ENCODE results near the gene ADAMTSL5. TPM values are rescaled to one million over a fixed set of nuclear protein-coding genes. Genes with fewer than 3 reads are reported as not detected.
"Not testable (repeated sequence)": the region's sequence is repeated elsewhere in the genome, so short reads cannot be mapped to it uniquely, and the experiment has no call there.

The ADAMTSL5 gene
- total RNA-seq, 3 donors from 2014 or later: 5.8 to 9.7 (median 6.8) TPM

GRCh38 chr19:1524972-1525325 is 12.1 kb upstream of the ADAMTSL5 start:
- no peaks in the 10 kb centered on the region for H3K9me3 Mint-ChIP-seq
- peaks cover 7% of the 10 kb centered on the region for H3K4me1 Mint-ChIP-seq (ENCODE audit: low read depth)
- peaks cover 41% of the 10 kb centered on the region for H3K27me3 Mint-ChIP-seq (ENCODE audit: low read depth)
- no peak overlapping the region for H3K4me3 Mint-ChIP-seq
- H3K36me3 Mint-ChIP-seq (ENCODE audit: insufficient read depth): no peaks in the 10 kb centered on the region
- DNase-seq: no peak
- no peak for ATAC-seq

- H3K4me3 Mint-ChIP-seq: no peak overlapping the region
- peaks cover 38% of the 10 kb centered on the region for H3K27me3 Mint-ChIP-seq (ENCODE audit: low read depth)
- H3K9me3 Mint-ChIP-seq: no peaks in the 10 kb centered on the region
- ATAC-seq (no peak), DNase-seq (no peak)
- H3K36me3 Mint-ChIP-seq (ENCODE audit: insufficient read depth): no peaks in the 10 kb centered on the region
- peaks cover 7% of the 10 kb centered on the region for H3K4me1 Mint-ChIP-seq (ENCODE audit: low read depth)
Measured at GRCh38 chr19:1524287-1524971, 11.6 kb upstream of the ADAMTSL5 start.

- DNase-seq (no peak), ATAC-seq (peak in 1 of 2 donors; percentile 36)
- Mint-ChIP-seq H3K36me3 (ENCODE audit: insufficient read depth) (no peaks in the 10 kb centered on the region), H3K9me3 (no peaks in the 10 kb centered on the region), H3K4me3 (no peak within 1 kb of the TSS), H3K4me1 (ENCODE audit: low read depth) (peaks cover 7% of the 10 kb centered on the region), H3K27me3 (ENCODE audit: low read depth) (peaks cover 38% of the 10 kb centered on the region)
Measured at GRCh38 chr19:1523412-1524286, 10.8 kb upstream of the ADAMTSL5 start, which contains the start of gene PLK5. PLK5 (plus strand) TSS chr19:1524077; CDS start chr19:1526997, 2,920 bp downstream.

GRCh38 chr19:1522838-1523237 is 10.0 kb upstream of the ADAMTSL5 start:
- ATAC-seq (no peak), DNase-seq (no peak)
- Mint-ChIP-seq H3K27me3 (ENCODE audit: low read depth) (peaks cover 40% of the 10 kb centered on the region), H3K36me3 (ENCODE audit: insufficient read depth) (no peaks in the 10 kb centered on the region), H3K9me3 (no peaks in the 10 kb centered on the region), H3K4me3 (no peak overlapping the region), H3K4me1 (ENCODE audit: low read depth) (peaks cover 7% of the 10 kb centered on the region)

GRCh38 chr19:1522061-1522460 is 9.2 kb upstream of the ADAMTSL5 start:
- Mint-ChIP-seq H3K36me3 (ENCODE audit: insufficient read depth) (no peaks in the 10 kb centered on the region), H3K4me1 (ENCODE audit: low read depth) (peaks cover 7% of the 10 kb centered on the region), H3K27me3 (ENCODE audit: low read depth) (peaks cover 38% of the 10 kb centered on the region), H3K9me3 (no peaks in the 10 kb centered on the region), H3K4me3 (no peak overlapping the region)
- DNase-seq: no peak
- no peak for ATAC-seq

- H3K4me3 Mint-ChIP-seq: no peak overlapping the region
- peaks cover 7% of the 10 kb centered on the region for H3K4me1 Mint-ChIP-seq (ENCODE audit: low read depth)
- ATAC-seq: no peak
- no peaks in the 10 kb centered on the region for H3K36me3 Mint-ChIP-seq (ENCODE audit: insufficient read depth)
- peaks cover 35% of the 10 kb centered on the region for H3K27me3 Mint-ChIP-seq (ENCODE audit: low read depth)
- no peak for DNase-seq
- no peaks in the 10 kb centered on the region for H3K9me3 Mint-ChIP-seq
Measured at GRCh38 chr19:1521636-1522035, 8.8 kb upstream of the ADAMTSL5 start.

- peaks cover 28% of the 10 kb centered on the region for H3K27me3 Mint-ChIP-seq (ENCODE audit: low read depth)
- no peaks in the 10 kb centered on the region for H3K36me3 Mint-ChIP-seq (ENCODE audit: insufficient read depth)
- no peaks in the 10 kb centered on the region for H3K9me3 Mint-ChIP-seq
- no peak overlapping the region for H3K4me3 Mint-ChIP-seq
- H3K4me1 Mint-ChIP-seq (ENCODE audit: low read depth): peaks cover 7% of the 10 kb centered on the region
- no peak for DNase-seq
- ATAC-seq: no peak
Measured at GRCh38 chr19:1520203-1520780, 7.5 kb upstream of the ADAMTSL5 start.

- not testable (repeated sequence) for ATAC-seq; H3K4me3 Mint-ChIP-seq; H3K36me3 Mint-ChIP-seq (ENCODE audit: insufficient read depth)
Measured at GRCh38 chr19:1519802-1520201, 7.0 kb upstream of the ADAMTSL5 start.

GRCh38 chr19:1518471-1518870 is 5.7 kb upstream of the ADAMTSL5 start:
- H3K4me1 Mint-ChIP-seq (ENCODE audit: low read depth): no peaks in the 10 kb centered on the region
- ATAC-seq (no peak), DNase-seq (no peak)
- H3K27me3 Mint-ChIP-seq (ENCODE audit: low read depth): peaks cover 19% of the 10 kb centered on the region
- H3K4me3 Mint-ChIP-seq: no peak overlapping the region
- H3K9me3 Mint-ChIP-seq: no peaks in the 10 kb centered on the region
- no peaks in the 10 kb centered on the region for H3K36me3 Mint-ChIP-seq (ENCODE audit: insufficient read depth)

More at GRCh38 chr19:1519802-1520201, 7.0 kb upstream of the ADAMTSL5 start:
- not testable (repeated sequence) for H3K9me3 Mint-ChIP-seq; H3K4me1 Mint-ChIP-seq (ENCODE audit: low read depth); DNase-seq
- H3K27me3 Mint-ChIP-seq (ENCODE audit: low read depth): peaks cover 24% of the 10 kb centered on the region

- ATAC-seq: no peak
- DNase-seq: no peak
- peaks cover 11% of the 10 kb centered on the region for H3K27me3 Mint-ChIP-seq (ENCODE audit: low read depth)
- H3K36me3 Mint-ChIP-seq (ENCODE audit: insufficient read depth): no peaks in the 10 kb centered on the region
- H3K4me1 Mint-ChIP-seq (ENCODE audit: low read depth): no peaks in the 10 kb centered on the region
- H3K9me3 Mint-ChIP-seq: no peaks in the 10 kb centered on the region
- H3K4me3 Mint-ChIP-seq: no peak overlapping the region
Measured at GRCh38 chr19:1516395-1516753, 3.6 kb upstream of the ADAMTSL5 start.

- Mint-ChIP-seq H3K9me3 (no peaks in the 10 kb centered on the region), H3K4me3 (no peak overlapping the region), H3K4me1 (ENCODE audit: low read depth) (peaks cover 3% of the 10 kb centered on the region), H3K27me3 (ENCODE audit: low read depth) (peaks cover 10% of the 10 kb centered on the region), H3K36me3 (ENCODE audit: insufficient read depth) (no peaks in the 10 kb centered on the region)
- DNase-seq (no peak), ATAC-seq (no peak)
Measured at GRCh38 chr19:1514986-1515721, 2.3 kb upstream of the ADAMTSL5 start.

GRCh38 chr19:1514295-1514661 is 1.5 kb upstream of the ADAMTSL5 start:
- Mint-ChIP-seq H3K4me3 (peak overlapping the region; percentile 6), H3K27me3 (ENCODE audit: low read depth) (peaks cover 10% of the 10 kb centered on the region), H3K36me3 (ENCODE audit: insufficient read depth) (no peaks in the 10 kb centered on the region), H3K9me3 (no peaks in the 10 kb centered on the region), H3K4me1 (ENCODE audit: low read depth) (peaks cover 5% of the 10 kb centered on the region)
- DNase-seq: no peak
- no peak for ATAC-seq

GRCh38 chr19:1513499-1514294 is 878 bp upstream of the ADAMTSL5 start:
- DNase-seq (peak; percentile 65), ATAC-seq (peak; percentile 49 to 51)
- peak overlapping the region; percentile 6 for H3K4me3 Mint-ChIP-seq
- H3K36me3 Mint-ChIP-seq (ENCODE audit: insufficient read depth): no peaks in the 10 kb centered on the region
- H3K4me1 Mint-ChIP-seq (ENCODE audit: low read depth): peaks cover 6% of the 10 kb centered on the region
- no peaks in the 10 kb centered on the region for H3K9me3 Mint-ChIP-seq
- peaks cover 10% of the 10 kb centered on the region for H3K27me3 Mint-ChIP-seq (ENCODE audit: low read depth)

Measured in activated T-cell treated with anti-CD3 and anti-CD28 coated beads, Interleukin-2, amount 50 U/mL, for 4 hours (primary cell).